Breast epithelium (tissue), 3 donors: ENCODE data around the gene EML6.

Experiments
- POLR2A ChIP-seq: fragments of 450-650 bp; IDR thresholded peaks from one replicate; pipeline ENCODE4 v1.6.1; 2016; ENCODE audit warnings: antibody characterized with exemption, mild to moderate bottlenecking, moderate library complexity
- POLR2AphosphoS5 ChIP-seq, 3 donors: sonication (generic); formaldehyde crosslinking; IDR thresholded peaks; one replicate each; pipeline ENCODE4 v1.6.1; 2017; ENCODE audit warnings: antibody characterized with exemption in 3 of 3
- TF ChIP-seq, protein P1 (sequence below), 3 donors: fragments of 450-650 bp; IDR thresholded peaks; one replicate each; pipeline ENCODE4 v1.5.1; 2016 to 2017; ENCODE audit warnings: antibody characterized with exemption in 3 of 3, mild to moderate bottlenecking in 3 of 3, moderate library complexity in 3 of 3

DNA sequence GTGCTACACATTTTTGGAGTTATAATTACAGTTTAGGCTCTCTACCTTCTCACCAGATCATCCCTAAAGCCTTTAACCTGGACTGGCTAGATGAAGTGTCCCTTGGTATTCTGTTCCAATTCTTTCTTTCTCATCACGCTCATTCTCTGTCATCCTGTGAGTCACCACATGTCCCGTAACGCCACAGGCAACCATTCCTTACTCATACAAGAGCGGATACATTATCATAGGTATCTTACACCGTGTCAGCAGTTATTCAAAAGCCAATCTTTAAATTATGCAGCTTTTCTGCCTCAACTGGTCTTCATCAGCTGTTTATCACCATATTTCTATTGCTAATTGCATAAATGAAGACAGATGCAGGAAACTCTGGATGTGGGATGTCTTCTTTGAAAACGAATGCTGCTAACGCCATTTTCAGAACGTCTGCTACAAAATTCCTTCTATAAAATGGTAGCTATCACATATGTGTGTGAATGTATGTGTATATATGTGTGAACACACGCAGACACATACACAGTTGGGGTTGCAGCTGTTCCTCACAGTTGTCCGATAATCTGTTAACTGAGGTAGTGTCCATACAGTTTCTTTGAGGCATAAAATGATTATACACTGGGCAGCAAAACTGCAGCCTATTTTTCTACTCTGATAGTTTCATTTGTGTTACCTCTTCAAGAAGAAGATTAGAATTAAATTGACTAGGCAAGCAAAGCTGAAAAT lies 47.9 kb downstream of the EML6 start:
- no peak for TF ChIP-seq POLR2A
- TF ChIP-seq, protein P1, sequence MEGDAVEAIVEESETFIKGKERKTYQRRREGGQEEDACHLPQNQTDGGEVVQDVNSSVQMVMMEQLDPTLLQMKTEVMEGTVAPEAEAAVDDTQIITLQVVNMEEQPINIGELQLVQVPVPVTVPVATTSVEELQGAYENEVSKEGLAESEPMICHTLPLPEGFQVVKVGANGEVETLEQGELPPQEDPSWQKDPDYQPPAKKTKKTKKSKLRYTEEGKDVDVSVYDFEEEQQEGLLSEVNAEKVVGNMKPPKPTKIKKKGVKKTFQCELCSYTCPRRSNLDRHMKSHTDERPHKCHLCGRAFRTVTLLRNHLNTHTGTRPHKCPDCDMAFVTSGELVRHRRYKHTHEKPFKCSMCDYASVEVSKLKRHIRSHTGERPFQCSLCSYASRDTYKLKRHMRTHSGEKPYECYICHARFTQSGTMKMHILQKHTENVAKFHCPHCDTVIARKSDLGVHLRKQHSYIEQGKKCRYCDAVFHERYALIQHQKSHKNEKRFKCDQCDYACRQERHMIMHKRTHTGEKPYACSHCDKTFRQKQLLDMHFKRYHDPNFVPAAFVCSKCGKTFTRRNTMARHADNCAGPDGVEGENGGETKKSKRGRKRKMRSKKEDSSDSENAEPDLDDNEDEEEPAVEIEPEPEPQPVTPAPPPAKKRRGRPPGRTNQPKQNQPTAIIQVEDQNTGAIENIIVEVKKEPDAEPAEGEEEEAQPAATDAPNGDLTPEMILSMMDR (IDR thresholded peaks at IDR 0.05), result no peak
- TF ChIP-seq POLR2AphosphoS5 (IDR thresholded peaks at IDR 0.05), result no peak
